Activated T-helper 17 cell treated with anti-CD3 and anti-CD28 coated beads, Interleukin-2, amount 50 U/mL, for 72 hours (primary cell): ENCODE measurements around the gene NHS. TPM values are rescaled to one million over a fixed set of nuclear protein-coding genes. Genes with fewer than 3 reads are reported as not detected.

Experiments
- ATAC-seq: fragments of 150-1000 bp; cut with Tn5 transposase; replicated peaks from 2 replicates; pipeline ENCODE4 v1.10.0; 2021; ENCODE audit warnings: mild to moderate bottlenecking, moderate library complexity
- H3K27ac Mint-ChIP-seq: one replicate; pipeline ENCODE4 v1.8.0; 2022; ENCODE audit warnings: mixed read lengths
- H3K27me3 Mint-ChIP-seq: one replicate; pipeline ENCODE4 v1.8.0; 2022; ENCODE audit warnings: mixed read lengths
- H3K36me3 Mint-ChIP-seq: one replicate; pipeline ENCODE4 v1.8.0; 2022; ENCODE audit warnings: low read depth, mild to moderate bottlenecking, mixed read lengths
- H3K4me1 Mint-ChIP-seq: one replicate; pipeline ENCODE4 v1.8.0; 2022; ENCODE audit warnings: mixed read lengths
- H3K4me3 Mint-ChIP-seq: one replicate; pipeline ENCODE4 v1.8.0; 2022; ENCODE audit warnings: mild to moderate bottlenecking, mixed read lengths
- H3K9me3 Mint-ChIP-seq: one replicate; pipeline ENCODE4 v1.8.0; 2022; ENCODE audit warnings: mixed read lengths
- total RNA-seq, 2 donors: library from RNA; stranded (reverse); gene quantifications; one replicate each; pipeline ENCODE4 v1.2.3, GENCODE V29; 2022

NHS gene
- total RNA-seq, 2 donors from 2014 or later, result 0.04 to 0.79 TPM

- Mint-ChIP-seq H3K27ac (no peak overlapping the region), H3K4me1 (no peaks in the 10 kb centered on the region), H3K36me3 (no peaks in the 10 kb centered on the region), H3K9me3 (no peaks in the 10 kb centered on the region), H3K27me3 (peaks cover 4% of the 10 kb centered on the region), H3K4me3 (no peak overlapping the region)
- no peak for ATAC-seq
Observed at GRCh38 chrX:17547658-17548057, 172.7 kb downstream of the NHS start.

DNA sequence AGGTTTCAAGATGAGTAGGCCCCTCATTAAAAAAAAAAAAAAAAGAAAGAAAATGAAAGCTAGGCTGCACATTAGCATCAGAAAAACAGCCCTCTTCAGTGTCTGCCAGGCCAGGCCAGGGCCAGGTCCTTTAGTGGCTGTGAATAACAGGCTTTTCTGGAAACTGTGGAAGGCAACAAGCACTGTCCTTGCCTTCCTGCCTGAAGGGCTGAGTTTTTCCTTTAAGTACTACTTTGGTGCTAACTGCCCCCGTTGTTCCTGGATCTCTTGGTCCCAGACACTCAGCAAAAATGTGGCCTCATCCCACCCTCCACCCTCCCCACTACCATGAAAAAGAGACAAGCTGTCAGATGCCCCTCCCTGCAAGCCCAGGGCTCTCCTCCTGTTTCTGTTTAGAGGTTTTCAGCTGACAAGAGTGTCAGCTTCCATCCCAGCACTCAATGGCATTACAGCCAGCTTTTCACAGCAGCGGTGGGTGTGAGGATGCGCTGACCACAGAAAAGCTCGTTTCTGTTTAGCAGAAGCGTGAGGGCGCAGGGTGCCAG, 174.2 kb downstream of the NHS start:
- no peak for ATAC-seq
- Mint-ChIP-seq H3K4me1 (no peaks in the 10 kb centered on the region), H3K27me3 (peaks cover 4% of the 10 kb centered on the region), H3K4me3 (no peak overlapping the region), H3K9me3 (no peaks in the 10 kb centered on the region), H3K27ac (no peak overlapping the region), H3K36me3 (no peaks in the 10 kb centered on the region)

GRCh38 chrX:17550011-17550410, 175.0 kb downstream of the NHS start:
- H3K27me3 Mint-ChIP-seq, result peaks cover 4% of the 10 kb centered on the region
- ATAC-seq, result no peak
- no peak overlapping the region for H3K4me3 Mint-ChIP-seq
- H3K4me1 Mint-ChIP-seq, result no peaks in the 10 kb centered on the region
- no peaks in the 10 kb centered on the region for H3K36me3 Mint-ChIP-seq
- H3K9me3 Mint-ChIP-seq, result no peaks in the 10 kb centered on the region
- no peak overlapping the region for H3K27ac Mint-ChIP-seq

DNA sequence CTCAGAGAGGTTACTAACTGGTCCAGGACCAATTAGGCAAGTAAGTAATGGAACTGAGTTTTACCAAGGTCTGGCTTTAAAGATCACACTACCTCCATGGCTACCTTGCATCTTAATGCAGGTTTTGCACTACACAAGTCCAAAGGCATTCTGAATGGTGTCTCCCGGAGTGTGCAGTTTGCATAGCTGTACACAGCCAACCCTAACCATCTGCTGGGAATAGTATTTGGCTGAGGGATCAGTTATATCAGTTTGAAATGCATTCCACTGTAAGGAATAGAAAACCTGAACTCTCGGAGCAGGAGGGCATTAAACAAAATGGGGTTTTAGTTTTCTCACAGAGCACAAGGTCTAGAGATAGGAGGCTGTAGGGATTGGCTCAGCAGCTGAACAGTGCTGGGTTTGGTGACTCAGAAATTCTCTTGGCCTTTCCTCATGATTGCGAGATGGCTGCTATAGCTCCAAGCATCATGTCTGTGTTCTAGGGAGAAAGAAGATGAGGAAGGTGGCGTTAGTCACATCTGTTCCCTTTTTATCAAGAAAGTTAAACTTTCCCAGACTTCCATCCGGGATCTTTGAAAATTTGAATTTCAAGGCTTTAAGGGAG, 177.1 kb downstream of the NHS start:
- H3K4me1 Mint-ChIP-seq, result no peaks in the 10 kb centered on the region
- no peaks in the 10 kb centered on the region for H3K9me3 Mint-ChIP-seq
- H3K36me3 Mint-ChIP-seq, result no peaks in the 10 kb centered on the region
- H3K27me3 Mint-ChIP-seq, result no peaks in the 10 kb centered on the region
- H3K27ac Mint-ChIP-seq, result no peak overlapping the region
- H3K4me3 Mint-ChIP-seq, result no peak overlapping the region
- no peak for ATAC-seq

GRCh38 chrX:17553469-17553868, 178.5 kb downstream of the NHS start:
- Mint-ChIP-seq H3K4me3 (no peak overlapping the region), H3K27me3 (no peaks in the 10 kb centered on the region), H3K9me3 (no peaks in the 10 kb centered on the region), H3K36me3 (no peaks in the 10 kb centered on the region), H3K4me1 (no peaks in the 10 kb centered on the region), H3K27ac (no peak overlapping the region)
- no peak for ATAC-seq

GRCh38 chrX:17553961-17554482, 179.0 kb downstream of the NHS start:
- no peaks in the 10 kb centered on the region for H3K27me3 Mint-ChIP-seq
- no peaks in the 10 kb centered on the region for H3K36me3 Mint-ChIP-seq
- no peaks in the 10 kb centered on the region for H3K9me3 Mint-ChIP-seq
- H3K27ac Mint-ChIP-seq, result no peak overlapping the region
- H3K4me1 Mint-ChIP-seq, result no peaks in the 10 kb centered on the region
- H3K4me3 Mint-ChIP-seq, result no peak overlapping the region
- no peak for ATAC-seq

GRCh38 chrX:17554914-17555313, 179.9 kb downstream of the NHS start:
- H3K27ac Mint-ChIP-seq, result no peak overlapping the region
- no peaks in the 10 kb centered on the region for H3K4me1 Mint-ChIP-seq
- H3K4me3 Mint-ChIP-seq, result no peak overlapping the region
- H3K27me3 Mint-ChIP-seq, result no peaks in the 10 kb centered on the region
- H3K36me3 Mint-ChIP-seq, result no peaks in the 10 kb centered on the region
- no peaks in the 10 kb centered on the region for H3K9me3 Mint-ChIP-seq
- ATAC-seq, result no peak

DNA sequence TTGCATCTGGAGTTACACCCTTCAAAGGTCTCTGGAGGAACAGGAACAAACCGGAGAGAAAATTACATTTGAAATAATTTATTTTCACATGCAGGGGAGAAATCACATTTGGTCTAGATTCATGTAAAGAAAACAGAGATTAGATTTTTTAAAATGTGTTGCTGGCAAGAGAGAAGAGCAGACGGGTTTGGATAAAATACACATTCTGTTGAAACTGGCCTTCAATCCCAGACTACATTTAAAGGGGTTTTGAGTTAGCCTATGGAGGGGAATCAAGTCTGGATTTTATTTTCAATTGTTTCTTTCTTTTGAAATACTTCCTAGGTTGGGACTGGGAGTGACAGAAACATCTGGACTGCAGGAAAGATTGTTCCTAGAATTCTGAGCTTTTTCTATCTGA, 180.8 kb downstream of the NHS start:
- no peaks in the 10 kb centered on the region for H3K36me3 Mint-ChIP-seq
- no peak overlapping the region for H3K27ac Mint-ChIP-seq
- H3K4me1 Mint-ChIP-seq, result no peaks in the 10 kb centered on the region
- no peak for ATAC-seq
- H3K4me3 Mint-ChIP-seq, result no peak overlapping the region
- no peaks in the 10 kb centered on the region for H3K9me3 Mint-ChIP-seq
- H3K27me3 Mint-ChIP-seq, result peaks cover under 1% of the 10 kb centered on the region

- Mint-ChIP-seq H3K4me3 (no peak overlapping the region), H3K36me3 (no peaks in the 10 kb centered on the region), H3K9me3 (no peaks in the 10 kb centered on the region), H3K4me1 (no peaks in the 10 kb centered on the region), H3K27me3 (peaks cover 4% of the 10 kb centered on the region), H3K27ac (no peak overlapping the region)
- ATAC-seq, result no peak
Observed at GRCh38 chrX:17559728-17560379, 184.9 kb downstream of the NHS start.

DNA sequence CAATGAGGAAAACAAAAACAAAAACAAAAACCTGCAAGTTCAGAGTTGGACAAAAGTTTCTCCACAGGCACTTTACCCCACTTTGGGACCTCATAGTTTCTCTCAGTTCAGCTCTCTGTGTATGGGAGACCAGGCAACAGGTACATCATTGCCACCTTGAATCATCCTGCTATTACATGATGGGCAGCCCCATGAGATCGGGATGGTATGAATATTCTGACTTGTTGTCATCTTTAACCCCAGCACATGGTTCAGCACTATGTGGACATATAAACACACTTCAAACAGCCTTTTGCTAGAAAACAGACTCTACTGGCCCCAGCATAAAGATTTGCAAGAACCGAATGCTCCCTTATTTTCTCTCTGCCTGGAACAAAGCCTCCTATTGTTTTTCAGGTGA, 185.4 kb downstream of the NHS start:
- Mint-ChIP-seq H3K9me3 (no peaks in the 10 kb centered on the region), H3K4me3 (no peak overlapping the region), H3K27me3 (peaks cover 4% of the 10 kb centered on the region), H3K4me1 (no peaks in the 10 kb centered on the region), H3K27ac (no peak overlapping the region), H3K36me3 (no peaks in the 10 kb centered on the region)
- no peak for ATAC-seq

- H3K36me3 Mint-ChIP-seq, result no peaks in the 10 kb centered on the region
- no peak overlapping the region for H3K4me3 Mint-ChIP-seq
- no peaks in the 10 kb centered on the region for H3K4me1 Mint-ChIP-seq
- no peaks in the 10 kb centered on the region for H3K9me3 Mint-ChIP-seq
- peaks cover 4% of the 10 kb centered on the region for H3K27me3 Mint-ChIP-seq
- H3K27ac Mint-ChIP-seq, result no peak overlapping the region
- ATAC-seq, result no peak
Observed at GRCh38 chrX:17563076-17563475, 188.1 kb downstream of the NHS start.

- Mint-ChIP-seq H3K27me3 (peaks cover 4% of the 10 kb centered on the region), H3K9me3 (no peaks in the 10 kb centered on the region), H3K4me3 (no peak overlapping the region), H3K4me1 (no peaks in the 10 kb centered on the region), H3K36me3 (no peaks in the 10 kb centered on the region), H3K27ac (no peak overlapping the region)
- ATAC-seq, result no peak
Observed at GRCh38 chrX:17563515-17563914, 188.5 kb downstream of the NHS start.

DNA sequence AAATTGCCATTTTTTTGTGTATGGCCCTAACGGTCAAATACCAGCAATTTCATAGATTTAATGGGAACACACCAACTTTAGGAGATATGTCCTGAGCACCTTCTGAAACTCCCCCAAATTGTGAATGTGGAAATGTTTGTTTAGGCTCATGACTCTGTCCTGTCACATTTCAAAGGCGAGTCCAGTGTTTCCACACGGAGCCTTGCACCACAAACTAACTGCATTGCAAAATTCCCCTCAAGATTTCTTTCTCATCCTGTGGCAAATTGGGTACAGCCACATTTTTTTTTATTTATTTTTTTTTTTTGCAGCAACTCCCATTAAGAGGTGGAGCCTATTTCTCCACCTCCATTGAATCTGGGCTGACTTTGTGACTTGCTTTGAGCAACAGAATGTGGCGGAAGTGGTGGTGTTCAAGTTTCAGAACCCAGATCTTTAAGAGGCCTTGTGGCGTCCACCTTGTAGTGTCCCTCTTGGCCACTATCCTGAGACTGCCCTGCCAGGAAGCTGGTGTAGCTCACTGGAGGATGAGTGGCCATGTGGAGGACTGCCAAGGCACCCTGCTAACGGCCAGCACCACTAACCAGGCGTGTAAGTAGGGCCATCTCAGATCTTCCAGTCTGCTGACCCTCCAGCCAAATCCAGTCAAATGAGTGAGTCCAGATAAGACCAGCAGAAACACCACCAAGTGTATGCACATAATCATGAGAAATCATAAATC, 189.8 kb downstream of the NHS start:
- Mint-ChIP-seq H3K4me1 (no peaks in the 10 kb centered on the region), H3K27ac (no peak overlapping the region), H3K4me3 (no peak overlapping the region), H3K27me3 (peaks cover 4% of the 10 kb centered on the region), H3K36me3 (no peaks in the 10 kb centered on the region), H3K9me3 (no peaks in the 10 kb centered on the region)
- no peak for ATAC-seq

- no peaks in the 10 kb centered on the region for H3K9me3 Mint-ChIP-seq
- no peaks in the 10 kb centered on the region for H3K4me1 Mint-ChIP-seq
- no peak for ATAC-seq
- no peaks in the 10 kb centered on the region for H3K27me3 Mint-ChIP-seq
- no peak overlapping the region for H3K4me3 Mint-ChIP-seq
- no peaks in the 10 kb centered on the region for H3K36me3 Mint-ChIP-seq
- H3K27ac Mint-ChIP-seq, result no peak overlapping the region
Observed at GRCh38 chrX:17566740-17567139, 191.7 kb downstream of the NHS start.

- Mint-ChIP-seq H3K4me3 (no peak overlapping the region), H3K9me3 (no peaks in the 10 kb centered on the region), H3K36me3 (no peaks in the 10 kb centered on the region), H3K27me3 (no peaks in the 10 kb centered on the region), H3K27ac (no peak overlapping the region), H3K4me1 (no peaks in the 10 kb centered on the region)
- no peak for ATAC-seq
Observed at GRCh38 chrX:17567187-17567586, 192.2 kb downstream of the NHS start.
